Neural progenitor cell (in vitro differentiated cells): ENCODE results near the gene MOG.
A peak's percentile ranks its signal among the peaks of the same experiment; 100 is the strongest.

ENCODE experiments used
- CTCF ChIP-seq: fragments of 200-600 bp; sonication (generic); IDR thresholded peaks from 2 replicates; pipeline ENCODE4 v1.5.1; 2017; ENCODE audit warnings: antibody characterized with exemption, mild to moderate bottlenecking
- EZH2 ChIP-seq: fragments of 200-600 bp; sonication (generic); IDR thresholded peaks from 2 replicates; pipeline ENCODE4 v1.6.1; 2017; ENCODE audit warnings: antibody characterized with exemption, mild to moderate bottlenecking, moderate library complexity

GRCh38 chr6:29617782-29618554 is 38.9 kb upstream of the MOG start:
- TF ChIP-seq CTCF (peak; percentile 44), EZH2 (no peak)
